ENCODE data around the gene CDC25B. TPM values are rescaled to one million over a fixed set of nuclear protein-coding genes. Genes with fewer than 3 reads are reported as not detected.

CDC25B gene
- total and polyA plus RNA-seq, 2 of the 13 experiments (the other 11 are each of a cell fraction or from before 2014, with no cell fraction given), result 14.5 to 19.4 TPM

DNA sequence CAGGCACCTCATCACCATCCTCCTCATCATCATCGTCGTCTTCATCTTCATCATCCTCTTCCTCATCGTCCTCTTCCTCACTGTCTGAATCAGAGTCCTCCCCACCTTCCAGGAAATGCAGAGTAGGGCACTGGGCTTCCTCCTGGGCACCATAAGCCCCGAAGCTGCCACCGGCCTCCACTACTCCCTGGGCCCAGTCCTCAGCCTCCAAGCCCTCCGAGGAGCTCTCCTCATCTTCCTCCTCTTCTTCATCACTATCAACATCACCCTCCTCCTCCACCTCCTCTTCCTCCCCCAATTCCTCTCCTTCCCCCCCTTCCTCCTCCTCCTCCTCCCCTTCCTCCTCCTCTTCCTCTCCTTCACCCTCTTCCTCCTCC, 11.3 kb upstream of the CDC25B start:
- intact Hi-C loops (cut with micrococcal nuclease; ENCODE audit: unreplicated experiment) (loop anchor here (5.0 kb wide), 1 partner anchor 307 kb away; no protein-coding TSS in a partner anchor), in situ Hi-C loops (cut with HindIII; ENCODE audit: extremely low pct_ligation_motif_present, low pct_unique_long_range_greater_than_20kb) (loop anchor here (5.0 kb wide), 2 partner anchors 32 to 62 kb away; partner anchors contain the start of gene MAVS)
- peak overlapping the region; percentile 94 for H3K4me2 ChIP-seq (ENCODE audit: low read depth, low read length)
- DNase-seq (ENCODE audit: low spot score), result no peak
- H3K4me1 ChIP-seq (ENCODE audit: insufficient read depth, low read length), result peaks cover 83% of the 10 kb centered on the region
- H4K20me1 ChIP-seq (ENCODE audit: insufficient read depth, low read length), result peaks cover 5% of the 10 kb centered on the region; the same call in 1 of the 2 replicates
- no peak overlapping the region for H2AFZ ChIP-seq (ENCODE audit: low read length)
- CTCF ChIA-PET (ENCODE audit: low intra/inter-chr PET ratio, low total read pairs), result interaction anchor here (4.6 kb wide), 1 partner anchor 34 kb away, joined by 119 read pairs; the partner anchor contains the start of gene AP5S1
- no peaks in the 10 kb centered on the region for H3K9me3 ChIP-seq (ENCODE audit: low read length)
- no peak overlapping the region for H3K4me3 ChIP-seq (replicated peaks in 1 of 3; ENCODE audit: insufficient read depth in 1 of 3, low read depth in 2 of 3, low read length in 3 of 3)
- no peak for FAIRE-seq
- BruUV-seq (replicated peaks), result no TSS peak
- WGBS (ENCODE audit: low lambda C conversion rate), result 95% methylated on average over 6 of the region's 6 CpGs
- H3K27me3 ChIP-seq (ENCODE audit: control insufficient read depth in 1 of 2, insufficient read depth in 2 of 2, low read length in 2 of 2), result peaks cover 0 to 18% of the 10 kb centered on the region in 2 experiments; a peak in 3 of 5 replicates
- H3K36me3 ChIP-seq (replicated peaks in 1 of 2; ENCODE audit: control insufficient read depth in 1 of 2, insufficient read depth in 2 of 2, low read length in 2 of 2), result no peaks in the 10 kb centered on the region
- POLR2A ChIA-PET, result interaction anchor here (7.6 to 10.4 kb wide), 2 partner anchors 17 to 35 kb away, joined by 74 to 134 read pairs; partner anchors contain the start of genes ADISSP and AP5S1
- peaks cover 9% of the 10 kb centered on the region for H3K79me2 ChIP-seq (ENCODE audit: insufficient read depth, low read length)
- H3K9ac ChIP-seq (ENCODE audit: insufficient read depth, low read depth, low read length), result no peak overlapping the region
- H3K27ac ChIP-seq (ENCODE audit: extremely low read length, insufficient read depth, low read length), result no peak overlapping the region
- ATAC-seq, result no peak
- TF ChIP-seq ZNF501 (CRISPR knock-in tag; IDR thresholded peaks at IDR 0.05) (0 out of 2 replicates have a peak, but pooled peaks have one; percentile 14), TEAD3 (CRISPR knock-in tag; optimal IDR thresholded peaks at IDR 0.05; ENCODE audit: borderline replicate concordance) (peak; percentile 0), ZBTB7A (CRISPR knock-in tag; IDR thresholded peaks at IDR 0.05) (0 out of 2 replicates have a peak, but pooled peaks have one; percentile 2), MAF1 (CRISPR knock-in tag; IDR thresholded peaks at IDR 0.05; ENCODE audit: borderline replicate concordance) (no peak), ZFYVE20 (CRISPR knock-in tag; IDR thresholded peaks at IDR 0.05; ENCODE audit: borderline replicate concordance, low read depth) (no peak), ZBTB25 (CRISPR knock-in tag; IDR thresholded peaks at IDR 0.05) (no peak), POLR2A (IDR thresholded peaks at IDR 0.05; ENCODE audit: insufficient read depth in 1 of 2, low read depth in 2 of 2, low read length in 2 of 2) (peak; percentile 13 to 42; a peak in 2 of 4 replicates), MLLT10 (CRISPR knock-in tag; IDR thresholded peaks at IDR 0.05) (no peak), NCOR1 (IDR thresholded peaks at IDR 0.05; ENCODE audit: borderline replicate concordance, low read length) (no peak), NR2F1 (CRISPR knock-in tag; IDR thresholded peaks at IDR 0.05) (no peak), HNRNPH1 (optimal IDR thresholded peaks at IDR 0.05; ENCODE audit: low read depth, low read length) (peak; percentile 48), HHEX (CRISPR knock-in tag; IDR thresholded peaks at IDR 0.05) (no peak), ZNF891 (CRISPR knock-in tag; IDR thresholded peaks at IDR 0.05) (0 out of 2 replicates have a peak, but pooled peaks have one; percentile 6), NFKB2 (CRISPR knock-in tag; IDR thresholded peaks at IDR 0.05; ENCODE audit: borderline replicate concordance) (0 out of 2 replicates have a peak, but pooled peaks have one; percentile 5), AFF4 (CRISPR knock-in tag; IDR thresholded peaks at IDR 0.05) (no peak), KLF13 (CRISPR knock-in tag; IDR thresholded peaks at IDR 0.05) (0 out of 2 replicates have a peak, but pooled peaks have one; percentile 2), RBM22 (optimal IDR thresholded peaks at IDR 0.05; ENCODE audit: low read length) (peak; percentile 3), SCMH1 (CRISPR knock-in tag; IDR thresholded peaks at IDR 0.05; ENCODE audit: borderline replicate concordance) (no peak)
- TF ChIP-seq, protein P1, sequence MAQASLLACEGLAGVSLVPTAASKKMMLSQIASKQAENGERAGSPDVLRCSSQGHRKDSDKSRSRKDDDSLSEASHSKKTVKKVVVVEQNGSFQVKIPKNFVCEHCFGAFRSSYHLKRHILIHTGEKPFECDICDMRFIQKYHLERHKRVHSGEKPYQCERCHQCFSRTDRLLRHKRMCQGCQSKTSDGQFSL (CRISPR knock-in tag; IDR thresholded peaks at IDR 0.05), result no peak

Data from HepG2 (cell line).